ENCODE results near the gene BARX2. TPM values are rescaled to one million over a fixed set of nuclear protein-coding genes. Genes with fewer than 3 reads are reported as not detected.

BARX2 gene
- total and polyA plus RNA-seq, 2 donors (not counting 3 experiments of a cell fraction or from before 2014, with no cell fraction given) = not detected

DNA sequence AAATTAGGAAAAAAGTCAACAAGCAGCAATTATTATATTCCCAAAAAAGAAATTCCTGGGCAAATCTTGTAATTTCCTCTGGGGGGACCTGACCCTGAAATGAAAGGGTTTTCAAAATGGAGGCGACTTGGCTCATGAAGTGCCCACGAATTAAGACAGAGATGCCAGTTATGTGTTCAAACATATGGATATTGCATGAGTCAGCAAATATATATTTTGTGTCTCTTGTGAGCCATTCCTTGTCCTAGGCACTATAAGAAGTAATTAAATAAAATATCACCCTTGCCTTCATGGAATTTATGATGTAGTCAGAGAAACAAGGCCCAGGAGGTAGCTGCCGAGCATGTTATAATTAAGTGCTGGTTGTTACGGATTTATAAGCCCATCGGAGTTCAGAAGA is 68.6 kb downstream of the BARX2 start:
- no peak overlapping the region for H2AFZ ChIP-seq (ENCODE audit: low read depth, low read length)
- H4K20me1 ChIP-seq (replicated peaks; ENCODE audit: control insufficient read depth, extremely low read depth, insufficient read depth, low read length) = no peaks in the 10 kb centered on the region
- no TSS peak for BruUV-seq (replicated peaks)
- FAIRE-seq = no peak
- CTCF ChIA-PET = no interaction called here
- TF ChIP-seq EZH2 (IDR thresholded peaks at IDR 0.05; ENCODE audit: borderline replicate concordance, low read depth, low read length, severe bottlenecking) (no peak), JUN (IDR thresholded peaks at IDR 0.05; ENCODE audit: borderline replicate concordance, insufficient read depth, insufficient read length, low read depth) (no peak), POLR2A (IDR thresholded peaks at IDR 0.05; ENCODE audit: low read depth, low read length) (no peak), GATA2 (IDR thresholded peaks at IDR 0.05; ENCODE audit: insufficient read depth, insufficient read length, low read depth, low read length) (no peak), POLR2AphosphoS5 (IDR thresholded peaks at IDR 0.05; ENCODE audit: insufficient read depth, low read depth, low read length) (no peak), MYC (IDR thresholded peaks at IDR 0.05; ENCODE audit: low read depth, low read length) (no peak), FOS (IDR thresholded peaks at IDR 0.05; ENCODE audit: borderline replicate concordance, insufficient read depth, low read length) (no peak)
- TF ChIP-seq, protein P1, sequence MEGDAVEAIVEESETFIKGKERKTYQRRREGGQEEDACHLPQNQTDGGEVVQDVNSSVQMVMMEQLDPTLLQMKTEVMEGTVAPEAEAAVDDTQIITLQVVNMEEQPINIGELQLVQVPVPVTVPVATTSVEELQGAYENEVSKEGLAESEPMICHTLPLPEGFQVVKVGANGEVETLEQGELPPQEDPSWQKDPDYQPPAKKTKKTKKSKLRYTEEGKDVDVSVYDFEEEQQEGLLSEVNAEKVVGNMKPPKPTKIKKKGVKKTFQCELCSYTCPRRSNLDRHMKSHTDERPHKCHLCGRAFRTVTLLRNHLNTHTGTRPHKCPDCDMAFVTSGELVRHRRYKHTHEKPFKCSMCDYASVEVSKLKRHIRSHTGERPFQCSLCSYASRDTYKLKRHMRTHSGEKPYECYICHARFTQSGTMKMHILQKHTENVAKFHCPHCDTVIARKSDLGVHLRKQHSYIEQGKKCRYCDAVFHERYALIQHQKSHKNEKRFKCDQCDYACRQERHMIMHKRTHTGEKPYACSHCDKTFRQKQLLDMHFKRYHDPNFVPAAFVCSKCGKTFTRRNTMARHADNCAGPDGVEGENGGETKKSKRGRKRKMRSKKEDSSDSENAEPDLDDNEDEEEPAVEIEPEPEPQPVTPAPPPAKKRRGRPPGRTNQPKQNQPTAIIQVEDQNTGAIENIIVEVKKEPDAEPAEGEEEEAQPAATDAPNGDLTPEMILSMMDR (IDR thresholded peaks at IDR 0.05; ENCODE audit: extremely low read depth in 1 of 2, insufficient read depth in 1 of 2, low read depth in 1 of 2, low read length in 2 of 2) = no peak
- TF ChIP-seq, protein P2, sequence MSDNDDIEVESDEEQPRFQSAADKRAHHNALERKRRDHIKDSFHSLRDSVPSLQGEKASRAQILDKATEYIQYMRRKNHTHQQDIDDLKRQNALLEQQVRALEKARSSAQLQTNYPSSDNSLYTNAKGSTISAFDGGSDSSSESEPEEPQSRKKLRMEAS (IDR thresholded peaks at IDR 0.05; ENCODE audit: insufficient read depth, insufficient read length) = no peak
- H3K4me1 ChIP-seq (ENCODE audit: control insufficient read depth, extremely low read depth, insufficient read depth, low read length) = no peaks in the 10 kb centered on the region
- H3K79me2 ChIP-seq (ENCODE audit: control insufficient read depth, insufficient read depth, low read length) = no peaks in the 10 kb centered on the region
- H3K4me2 ChIP-seq (ENCODE audit: insufficient read depth, low read length) = no peak overlapping the region
- H3K9ac ChIP-seq (replicated peaks; ENCODE audit: extremely low read depth, insufficient read depth, low read length) = no peak overlapping the region
- peaks cover 3% of the 10 kb centered on the region for H3K9me3 ChIP-seq (replicated peaks; ENCODE audit: control insufficient read depth, insufficient read depth, low read length)
- DNase-seq (ENCODE audit: low read depth, low spot score) = no peak
- intact Hi-C loops (cut with micrococcal nuclease) (no loop called here), dilution Hi-C loops (cut with MboI; ENCODE audit: extremely low pct_ligation_motif_present, low sequenced_read_pairs) (no loop called here)
- POLR2A ChIA-PET = no interaction called here
- H3K27me3 ChIP-seq (ENCODE audit: control insufficient read depth in 2 of 2, insufficient read depth in 2 of 2, low read length in 2 of 2) = no peaks in the 10 kb centered on the region
- no peaks in the 10 kb centered on the region for H3K36me3 ChIP-seq (ENCODE audit: control insufficient read depth in 2 of 2, extremely low read depth in 1 of 2, insufficient read depth in 2 of 2, low read length in 2 of 2)
- no peak overlapping the region for H3K4me3 ChIP-seq (replicated peaks in 1 of 3; ENCODE audit: insufficient read depth in 1 of 3, low read depth in 1 of 3, low read length in 3 of 3)
- H3K9me1 ChIP-seq (replicated peaks; ENCODE audit: control insufficient read depth, extremely low read depth, insufficient read depth, low read length) = no peaks in the 10 kb centered on the region
- no peak overlapping the region for H3K27ac ChIP-seq (ENCODE audit: insufficient read depth, low read depth, low read length)

All from endothelial cell of umbilical vein (primary cell).